ENCODE data around the gene ADAMTS15.

Gene ADAMTS15

DNA sequence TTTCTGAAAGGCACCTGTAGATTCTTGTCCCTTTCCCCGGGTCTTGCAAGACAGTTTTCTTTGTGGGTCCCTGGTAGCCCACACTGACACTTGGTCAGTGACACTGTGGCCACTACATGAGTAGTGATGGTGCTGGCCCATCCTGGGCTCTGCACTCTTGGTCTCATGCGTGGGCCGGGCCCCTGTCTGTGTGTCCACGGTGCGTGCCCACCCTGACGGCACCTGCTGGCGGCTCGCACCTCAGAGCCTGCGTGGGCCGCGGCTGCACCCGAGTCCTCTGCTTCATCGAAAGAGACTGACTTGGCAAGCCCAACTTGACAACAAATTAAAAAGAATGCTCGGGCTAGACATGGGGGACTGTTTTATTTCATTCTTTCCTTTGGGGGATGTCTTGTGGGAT, 37.5 kb downstream of the ADAMTS15 start:
- no peak for DNase-seq

DNA sequence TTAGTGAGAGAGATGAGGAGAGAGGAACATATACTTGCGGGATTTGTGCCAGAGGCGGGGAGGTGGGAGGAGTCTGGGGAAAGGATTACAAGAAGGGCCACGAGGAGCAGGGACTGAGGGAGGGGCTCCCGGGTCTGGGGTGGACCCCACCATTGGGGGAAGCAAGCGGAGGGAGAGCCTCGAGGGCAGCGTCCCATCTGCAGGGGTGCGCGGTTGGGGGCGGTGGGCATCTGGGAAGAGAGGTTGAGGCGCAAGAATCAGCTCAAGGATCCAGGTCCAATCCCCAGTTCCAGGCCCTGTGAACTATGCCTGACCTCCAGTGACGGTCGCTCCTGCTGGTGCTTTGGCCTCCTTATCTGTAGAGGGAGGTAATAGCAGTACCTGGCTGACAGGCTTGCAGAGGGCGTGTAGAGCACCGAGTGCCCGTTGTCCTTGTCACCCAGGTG, 38.0 kb downstream of the ADAMTS15 start:
- no peak for DNase-seq

DNA sequence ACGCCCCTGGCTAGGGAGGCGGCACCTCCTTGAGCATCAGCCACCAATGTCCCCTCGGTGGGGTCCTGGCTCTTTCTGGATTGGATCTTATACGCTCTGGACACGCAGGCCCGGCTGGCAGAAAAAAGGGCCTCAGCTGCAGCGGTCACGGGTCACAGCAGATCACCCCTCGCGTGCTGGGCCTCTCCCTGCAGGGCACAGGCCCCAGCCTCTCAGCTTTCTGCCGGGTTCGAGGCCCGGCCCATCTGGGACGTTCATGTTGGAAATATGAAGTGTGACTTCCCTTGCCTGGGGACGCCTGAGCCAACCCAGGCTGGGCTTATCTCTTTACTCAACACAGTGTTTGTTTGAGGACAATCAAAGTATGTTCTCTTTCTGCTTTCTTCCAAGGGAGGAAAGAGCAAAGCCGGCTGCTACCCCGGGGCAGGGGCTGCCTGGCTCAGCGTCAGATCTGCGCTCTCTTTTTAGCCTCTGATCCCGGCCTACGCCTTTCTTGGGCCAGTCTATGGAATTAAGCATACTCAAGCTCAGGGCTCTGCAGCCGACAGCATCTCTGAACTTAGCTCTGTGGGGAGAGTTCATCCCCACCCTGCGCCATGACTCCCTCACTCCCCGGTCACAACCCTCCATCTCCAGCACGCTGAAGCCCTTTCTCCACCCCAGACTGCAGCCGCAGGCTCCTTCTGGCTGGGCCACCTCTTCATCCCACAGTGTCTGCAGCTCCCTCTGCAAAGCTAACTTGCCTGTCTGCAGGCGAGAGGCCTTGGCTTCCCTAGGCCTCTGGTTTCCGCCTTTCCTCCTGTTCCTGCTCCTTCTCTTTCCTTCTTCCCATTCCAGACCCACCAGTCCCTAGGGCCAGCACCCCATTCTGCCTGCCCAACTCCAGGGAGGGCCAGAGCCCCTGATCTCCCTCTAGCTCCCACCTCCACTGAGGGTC, 38.8 kb downstream of the ADAMTS15 start:
- DNase-seq = no peak

DNA sequence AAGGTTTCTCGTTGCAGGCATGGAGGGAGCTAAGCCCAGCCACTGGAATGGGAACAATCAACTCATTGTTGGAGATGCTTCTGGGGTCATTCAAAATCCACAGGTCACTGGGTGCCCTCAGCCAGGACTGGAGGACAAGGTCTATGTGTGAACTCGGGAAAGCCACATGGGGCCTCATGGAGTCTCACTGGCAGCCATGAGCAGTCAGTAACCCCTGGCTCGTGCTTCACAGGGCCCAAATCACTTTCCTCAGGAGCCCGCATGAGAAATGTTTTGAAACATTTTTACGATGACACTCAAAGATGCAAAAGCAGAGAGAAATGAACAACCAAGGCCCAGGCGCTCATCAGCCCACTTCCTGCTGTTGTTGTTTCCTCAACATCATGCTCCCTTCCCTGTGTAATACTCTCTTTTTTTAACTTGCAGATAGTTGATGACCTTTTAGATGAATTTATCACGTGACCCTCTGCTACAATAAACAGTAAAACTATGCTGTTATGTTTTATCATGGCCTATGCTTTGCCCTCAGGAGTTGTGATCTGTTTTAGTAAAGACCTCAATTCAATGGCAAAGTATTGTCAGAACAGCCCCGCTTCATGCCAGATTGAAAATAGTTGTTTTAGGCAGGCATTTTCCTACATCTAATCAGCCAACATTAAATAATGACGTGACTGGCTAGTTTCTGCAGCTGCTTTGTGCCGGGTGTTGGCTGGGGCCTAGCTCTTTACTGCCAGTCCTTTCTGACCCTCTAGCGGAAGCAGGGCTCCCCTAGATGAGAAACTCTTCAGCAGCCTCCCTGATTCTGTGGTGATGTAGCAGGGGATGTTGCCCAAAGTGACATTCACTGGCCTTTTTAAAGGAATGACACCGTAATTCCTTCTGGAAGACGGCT, 39.7 kb downstream of the ADAMTS15 start:
- no peak for DNase-seq

DNA sequence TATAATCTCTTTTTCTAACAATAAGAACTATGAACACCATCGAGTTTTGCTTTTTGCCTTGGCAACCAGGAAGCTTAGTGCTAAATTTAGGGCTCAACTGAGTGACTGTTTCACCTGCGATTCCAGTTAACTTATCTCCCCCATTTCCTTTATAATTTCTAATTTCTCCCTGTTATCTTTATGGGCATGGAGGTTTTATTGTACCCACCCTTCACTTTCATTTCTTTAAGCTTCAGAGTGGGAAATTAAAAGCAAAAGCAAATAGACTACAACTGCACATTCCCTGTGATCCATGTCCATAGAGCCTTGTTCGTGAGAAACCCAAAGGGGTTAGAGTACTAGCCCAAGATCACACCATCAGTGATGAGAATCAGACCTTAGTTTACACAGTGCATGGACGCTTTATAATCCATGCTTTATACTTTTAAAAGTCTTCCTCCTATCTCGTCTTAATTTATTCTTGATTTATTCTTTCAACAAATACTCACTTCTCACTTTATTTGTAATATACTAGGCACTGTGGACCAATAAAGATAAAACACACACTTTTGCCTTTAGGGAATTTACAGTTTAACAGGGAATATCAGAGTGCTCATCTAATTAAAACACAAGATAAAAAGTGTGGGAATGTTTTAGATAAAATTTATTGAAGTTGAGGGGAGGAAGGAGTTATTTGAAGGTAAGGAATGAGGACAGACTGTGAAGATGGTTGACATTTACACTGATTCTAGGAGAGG, 40.6 kb downstream of the ADAMTS15 start:
- no peak for DNase-seq

DNA sequence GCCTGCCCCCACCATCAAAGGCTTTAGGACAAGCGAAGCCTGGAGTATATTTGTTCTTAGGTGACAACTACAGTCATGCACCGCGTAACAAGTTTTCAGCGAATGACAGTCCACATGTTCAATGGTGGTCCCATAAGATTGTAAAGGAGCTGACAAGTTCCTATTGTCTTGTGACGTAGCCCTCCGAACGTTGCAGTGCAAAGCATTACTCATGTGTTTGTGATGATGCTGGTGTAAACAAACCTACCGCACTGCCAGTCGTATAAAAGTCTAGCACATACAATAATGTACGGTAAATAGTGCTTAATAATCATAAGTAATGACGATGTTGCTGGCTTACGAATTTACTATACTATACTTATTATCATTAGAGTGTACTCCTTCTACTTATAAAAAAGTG, 41.3 kb downstream of the ADAMTS15 start:
- DNase-seq = no peak

DNA sequence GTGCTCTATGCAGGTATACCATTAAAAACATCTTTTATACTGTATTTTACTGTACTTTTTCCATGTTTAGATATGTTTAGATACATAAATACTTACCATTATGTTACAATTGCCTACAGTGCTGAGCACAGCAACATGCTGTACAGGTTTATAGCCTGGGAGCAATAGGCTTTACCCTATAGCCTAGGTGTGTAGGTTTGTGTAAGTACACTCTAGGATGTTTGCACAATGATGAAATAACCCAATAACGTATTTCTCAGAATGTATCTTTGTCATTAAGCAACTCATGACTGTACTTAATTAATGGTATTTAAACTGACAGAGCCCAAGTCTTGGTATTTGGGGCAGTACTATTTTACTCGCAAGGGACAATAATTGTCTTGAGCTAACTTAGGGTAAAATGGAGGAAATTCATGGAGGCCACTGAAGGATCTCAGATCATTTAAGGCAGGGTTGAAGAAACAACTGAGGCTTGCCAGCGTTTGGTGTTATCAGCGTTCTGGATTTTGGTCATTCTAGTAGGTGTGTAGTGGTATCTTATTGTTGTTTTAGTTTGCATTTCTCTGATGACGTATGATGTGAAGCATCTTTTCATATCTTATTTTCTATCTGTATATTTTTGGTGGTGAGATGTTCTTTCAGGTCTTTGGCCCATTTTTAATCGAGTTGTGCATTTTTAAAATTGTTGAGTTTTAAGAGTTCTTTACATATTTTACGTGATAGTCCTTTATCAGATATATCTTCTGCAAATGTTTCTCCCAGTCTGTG, 42.4 kb downstream of the ADAMTS15 start:
- no peak for DNase-seq

DNA sequence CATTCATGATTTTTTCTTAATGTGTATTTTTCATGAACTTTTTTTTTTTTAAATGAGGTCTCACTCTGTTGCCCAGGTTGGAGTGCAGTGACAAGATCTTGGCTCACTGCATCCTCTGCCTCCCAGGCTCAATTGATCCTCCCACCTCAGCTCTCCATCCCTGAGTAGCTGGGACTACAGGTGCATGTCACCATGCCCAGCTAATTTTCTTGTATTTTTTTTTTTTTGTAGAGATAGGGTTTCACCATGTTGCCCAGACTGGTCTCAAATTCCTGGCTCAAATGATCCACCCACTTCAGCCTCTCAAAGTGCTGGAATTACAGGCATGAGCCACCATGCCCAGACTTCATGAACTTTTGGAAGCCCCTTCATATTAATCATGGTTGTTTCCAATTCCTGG, 49.7 kb downstream of the ADAMTS15 start:
- DNase-seq = no peak

DNA sequence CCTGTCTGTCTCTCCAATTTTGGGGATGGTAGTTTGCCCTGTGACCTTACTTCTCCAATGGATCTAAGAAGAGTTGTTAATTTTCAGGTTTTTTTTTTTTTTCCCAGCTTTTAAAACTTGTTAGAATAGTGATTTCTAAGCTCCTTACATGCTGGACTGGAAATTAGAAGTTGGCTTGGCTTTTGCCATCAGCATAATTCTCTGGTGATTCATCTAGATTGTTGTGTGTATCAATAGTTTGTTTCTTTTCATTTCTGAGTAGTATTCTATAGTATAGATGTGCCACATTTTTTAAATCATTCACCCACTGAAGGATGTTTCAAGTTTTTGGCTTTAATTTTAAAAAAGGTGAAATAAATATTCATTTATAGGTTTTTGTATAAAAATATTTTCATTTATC, 51.4 kb downstream of the ADAMTS15 start:
- no peak for DNase-seq

DNA sequence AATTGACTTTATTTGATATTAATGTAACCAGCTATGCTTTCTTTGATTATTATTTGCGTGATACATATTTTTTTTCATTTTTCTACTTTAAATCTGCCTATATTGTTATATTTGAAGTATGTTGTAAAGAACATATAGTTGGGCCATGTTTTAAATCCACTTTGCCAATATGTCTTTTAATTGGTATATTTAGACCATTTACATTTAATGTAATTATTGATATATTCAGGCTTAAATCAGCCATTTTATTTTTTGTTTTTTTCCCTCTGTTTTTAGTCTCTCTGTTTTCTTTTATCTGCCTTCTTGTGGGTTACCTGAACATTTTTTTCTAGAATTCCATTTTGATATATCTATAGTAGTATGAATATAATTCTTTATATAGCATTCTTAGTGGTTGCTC, 55.9 kb downstream of the ADAMTS15 start:
- no peak for DNase-seq

DNA sequence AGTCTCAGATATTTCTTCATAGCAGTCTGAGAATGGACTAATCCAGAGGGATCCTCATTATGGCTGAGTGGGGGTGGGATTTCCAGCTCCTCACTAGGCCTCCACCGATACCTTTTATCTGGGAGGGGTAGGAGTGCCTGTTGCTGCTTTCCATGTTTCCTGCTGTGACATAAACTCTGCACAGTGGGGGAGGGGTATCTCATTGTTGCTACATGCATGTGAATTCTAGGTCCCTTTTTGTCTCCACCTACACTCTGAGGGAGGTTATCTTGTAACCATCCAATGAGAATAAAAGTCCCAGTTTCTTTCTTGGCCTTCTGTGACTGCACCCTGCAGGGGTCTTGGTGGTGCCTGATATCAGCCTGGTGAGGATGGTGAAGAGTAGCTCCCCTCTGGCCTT, 60.5 kb downstream of the ADAMTS15 start:
- DNase-seq = no peak

DNA sequence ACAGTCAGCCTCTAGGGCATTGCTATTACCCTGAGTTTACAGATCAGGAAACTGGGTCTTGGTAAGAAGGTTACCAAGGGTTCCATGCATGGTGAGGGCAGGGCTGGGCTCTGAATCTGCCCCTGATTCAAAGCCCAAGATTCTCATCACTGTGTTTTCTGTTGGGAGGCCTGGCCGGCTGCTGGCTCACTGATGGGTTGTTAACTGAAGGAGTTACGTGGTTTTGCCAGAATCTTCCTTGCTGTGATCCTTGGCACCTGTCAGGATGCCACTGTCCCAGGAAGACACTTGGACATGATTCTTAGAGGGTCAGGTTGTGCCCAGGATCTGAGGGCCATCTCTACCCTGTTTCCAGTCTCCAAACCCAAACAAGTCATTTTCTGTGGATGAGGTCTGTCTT, 61.5 kb downstream of the ADAMTS15 start:
- no peak for DNase-seq

DNA sequence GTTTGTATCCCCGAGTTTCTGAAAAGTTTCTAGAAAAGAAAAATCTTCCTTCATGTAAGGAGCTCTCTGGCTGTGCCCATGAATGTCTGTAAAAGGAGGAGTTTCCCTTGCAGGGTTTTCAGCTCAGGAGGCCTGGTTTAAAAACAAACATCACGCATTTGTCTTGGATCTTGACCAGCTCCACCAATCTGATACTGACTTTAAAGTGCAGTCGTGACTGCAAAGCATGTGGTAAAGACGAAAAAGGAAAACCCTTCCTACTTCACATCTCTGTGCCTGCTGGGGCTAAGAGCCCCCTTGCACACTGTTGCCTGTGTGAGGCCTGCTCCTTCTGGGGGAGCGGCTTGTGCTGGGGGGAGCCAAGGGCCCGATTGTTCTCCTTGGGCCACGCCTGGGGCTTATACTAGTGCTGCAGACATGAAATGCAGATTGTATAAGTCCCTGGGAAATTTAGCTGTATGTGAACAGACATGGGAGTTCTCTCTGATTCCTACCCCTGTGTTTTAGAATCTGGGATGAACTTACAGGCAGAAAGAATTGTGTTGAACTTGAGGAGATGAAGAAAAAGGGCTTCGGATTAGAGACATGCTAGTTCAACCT, 62.1 kb downstream of the ADAMTS15 start:
- DNase-seq = no peak

DNA sequence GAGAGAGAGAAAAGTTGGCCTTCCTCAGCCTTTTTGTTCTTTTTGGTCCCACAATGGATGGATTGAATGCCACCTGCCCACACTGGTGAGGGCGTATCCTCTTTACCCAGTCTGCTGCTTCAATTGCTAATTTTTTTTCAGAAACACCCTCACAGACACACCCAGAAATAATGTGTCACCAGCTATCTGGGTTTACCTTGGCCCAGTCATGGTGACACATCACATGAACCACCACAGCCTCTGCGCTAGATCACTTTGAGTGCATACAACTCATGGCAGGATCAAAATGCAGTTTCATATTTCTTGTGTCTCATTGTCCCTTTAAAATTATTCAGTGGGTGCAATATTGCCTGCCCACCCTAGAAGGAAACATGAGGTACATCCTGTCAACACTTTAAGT, 63.3 kb downstream of the ADAMTS15 start:
- no peak for DNase-seq

DNA sequence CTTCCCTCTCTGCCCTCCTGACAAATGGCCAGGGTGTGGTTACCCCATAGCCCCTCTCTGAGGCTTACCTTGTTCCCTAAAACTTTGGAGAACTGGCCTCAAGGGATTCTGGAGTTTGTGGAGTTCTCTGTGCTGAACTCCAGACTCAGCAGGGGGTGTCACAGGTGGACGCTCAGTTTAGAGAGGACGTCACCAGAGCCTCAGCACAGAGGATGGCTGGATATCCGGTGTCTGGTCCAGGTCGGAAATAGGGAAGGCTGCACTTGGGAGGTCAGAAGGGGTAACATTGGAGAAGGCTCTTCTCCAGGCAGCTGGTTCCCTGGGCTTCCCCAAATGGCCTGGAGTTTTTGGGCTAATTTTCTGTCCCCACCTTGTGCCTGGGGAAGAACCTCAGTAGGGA, 64.2 kb downstream of the ADAMTS15 start:
- no peak for DNase-seq

DNA sequence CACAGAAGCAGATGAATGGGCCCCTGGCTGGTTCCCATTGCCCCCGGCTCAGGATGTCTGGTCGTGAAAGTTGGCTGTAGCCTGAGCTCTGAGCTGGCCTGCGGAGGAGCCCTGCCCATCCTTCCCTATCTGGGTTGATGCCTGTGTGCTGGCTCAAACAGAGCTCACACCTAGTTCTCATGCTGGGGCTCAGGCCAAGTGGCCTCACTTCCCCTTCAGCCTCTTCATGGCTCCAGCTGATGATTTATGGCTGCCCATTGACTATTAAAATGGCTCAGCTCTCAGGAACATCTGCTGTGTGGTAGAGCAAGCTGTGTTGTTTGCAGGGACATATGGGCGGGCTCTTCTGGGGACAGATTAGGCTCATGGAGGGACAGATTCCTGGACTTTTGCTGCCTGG, 64.7 kb downstream of the ADAMTS15 start:
- DNase-seq = no peak

DNA sequence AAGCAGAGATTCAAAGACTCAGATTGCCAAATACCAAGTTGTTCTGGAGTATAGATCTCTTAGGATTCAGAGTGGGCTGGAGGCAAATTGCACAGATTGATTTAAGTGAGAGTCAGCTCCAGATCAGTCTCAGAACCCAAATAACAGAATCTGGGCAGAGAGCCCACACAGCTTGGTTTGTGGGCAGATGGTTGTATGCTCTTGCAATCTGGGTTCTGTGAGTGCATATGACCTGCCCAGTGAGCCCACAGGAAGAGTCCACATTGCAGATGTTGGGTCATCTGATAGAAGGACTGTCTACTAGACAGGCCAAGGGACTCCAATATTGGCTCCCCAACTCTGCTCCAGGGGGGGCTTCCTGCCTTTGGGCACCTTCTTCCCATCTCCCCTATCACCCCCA, 65.9 kb downstream of the ADAMTS15 start:
- DNase-seq = no peak

DNA sequence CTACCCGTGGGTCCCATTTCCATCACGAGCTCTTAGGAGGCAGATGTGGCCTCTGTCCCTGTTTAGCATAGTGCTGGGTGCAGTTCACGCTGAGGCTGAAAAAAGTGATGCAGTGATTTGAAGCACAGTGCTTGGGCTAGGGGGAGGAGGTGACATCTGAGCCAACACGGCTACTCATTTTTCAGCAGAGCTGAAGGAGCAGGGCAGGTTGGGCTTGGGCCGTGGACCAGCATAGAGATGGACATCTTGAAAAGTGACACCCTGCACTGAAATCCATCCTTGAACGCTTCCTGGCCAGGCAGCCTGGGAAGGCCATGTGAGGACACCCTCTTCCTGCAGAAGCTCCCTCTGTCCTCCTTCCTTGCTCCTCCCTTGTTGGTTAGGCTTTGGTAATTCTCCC, 66.4 kb downstream of the ADAMTS15 start:
- no peak for DNase-seq

DNA sequence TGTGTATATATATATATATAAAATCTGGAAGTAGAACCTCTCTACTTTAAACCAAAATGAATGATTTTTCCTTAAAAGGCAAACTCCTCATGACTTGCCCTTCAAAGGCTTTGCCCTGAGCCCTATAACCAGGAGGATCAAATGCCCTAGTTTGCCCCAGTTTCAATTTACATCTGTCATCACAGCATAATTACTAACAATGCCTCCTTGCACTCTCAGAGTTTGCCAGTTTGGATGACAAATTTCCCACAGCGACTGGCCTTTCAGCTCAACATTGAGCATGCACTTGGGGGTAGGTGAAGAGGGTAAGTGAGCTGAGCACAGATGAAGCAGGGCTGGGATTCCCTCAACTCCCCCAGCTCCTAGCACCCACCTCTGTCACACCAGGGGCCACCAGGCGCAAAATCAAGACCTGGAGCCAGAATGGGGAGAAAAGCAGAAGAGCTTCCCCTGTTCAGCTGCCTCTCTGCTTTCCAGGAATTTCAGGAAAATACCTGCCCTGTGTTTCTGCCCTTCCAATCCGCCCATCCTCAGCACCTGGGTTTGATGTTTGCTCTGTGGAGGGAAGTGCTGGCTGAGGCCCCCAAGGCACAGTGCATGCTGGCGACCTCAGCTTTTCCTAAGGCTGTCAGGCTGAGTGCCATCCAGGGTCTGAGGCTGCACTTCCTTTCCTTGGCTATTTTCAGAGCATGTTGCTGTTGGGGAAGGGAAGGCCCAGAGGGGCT, 67.5 kb downstream of the ADAMTS15 start:
- no peak for DNase-seq

DNA sequence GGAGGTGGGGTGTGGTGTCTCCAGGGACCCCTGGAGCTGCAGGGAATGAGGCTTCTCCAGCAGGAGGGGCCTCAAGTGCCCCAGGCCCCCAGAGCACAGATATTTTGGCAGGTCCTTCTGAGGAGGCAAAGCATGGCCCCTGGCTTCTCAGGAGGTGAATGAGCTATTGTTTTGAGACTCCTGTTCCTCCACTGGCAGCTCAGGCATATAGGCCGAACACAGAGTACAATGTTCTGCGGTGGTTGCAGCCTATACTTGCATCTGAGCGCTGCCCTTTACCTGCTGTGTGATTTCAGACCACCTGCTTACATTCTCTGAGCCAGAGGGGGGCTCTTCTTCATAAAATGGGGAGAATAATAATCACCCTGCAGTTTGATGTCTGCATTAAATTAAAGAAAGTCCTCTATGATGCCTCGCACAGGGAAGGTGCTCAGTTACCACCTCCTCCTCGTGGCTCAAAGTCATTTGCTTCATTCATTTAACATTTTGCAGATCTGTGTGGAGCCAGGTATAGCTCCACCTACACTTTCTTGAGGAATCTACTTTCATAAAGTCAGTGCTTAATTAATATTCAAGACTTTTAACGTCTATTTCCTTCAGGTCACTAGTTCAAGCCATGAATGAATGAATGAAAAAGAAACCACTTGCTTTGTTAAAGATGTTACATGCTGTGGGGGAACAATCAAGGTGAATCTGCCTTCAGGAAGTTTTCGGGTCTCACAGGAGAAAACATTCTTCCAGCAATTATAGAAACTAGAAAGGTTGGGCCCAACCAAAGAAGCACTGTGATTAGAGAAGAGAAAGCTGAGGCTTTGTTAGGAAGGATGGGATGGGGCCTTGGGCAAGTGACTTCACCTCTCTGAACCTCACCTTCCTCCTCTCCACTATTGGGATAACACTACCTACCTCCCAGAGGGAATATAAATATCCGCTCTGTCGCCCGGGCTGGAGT, 68.4 kb downstream of the ADAMTS15 start:
- no peak for DNase-seq

All from NCI-H146 (cell line).